GM18502 (cell line): ENCODE data around the gene SLC5A7.

Experiments
- ATAC-seq: cut with Tn5 transposase; IDR thresholded peaks from one replicate; pipeline ENCODE4 v1.9.1; 2021; ENCODE audit warnings: mild to moderate bottlenecking; ENCODE audit not compliant: unreplicated experiment, poor library complexity

SLC5A7 gene

DNA sequence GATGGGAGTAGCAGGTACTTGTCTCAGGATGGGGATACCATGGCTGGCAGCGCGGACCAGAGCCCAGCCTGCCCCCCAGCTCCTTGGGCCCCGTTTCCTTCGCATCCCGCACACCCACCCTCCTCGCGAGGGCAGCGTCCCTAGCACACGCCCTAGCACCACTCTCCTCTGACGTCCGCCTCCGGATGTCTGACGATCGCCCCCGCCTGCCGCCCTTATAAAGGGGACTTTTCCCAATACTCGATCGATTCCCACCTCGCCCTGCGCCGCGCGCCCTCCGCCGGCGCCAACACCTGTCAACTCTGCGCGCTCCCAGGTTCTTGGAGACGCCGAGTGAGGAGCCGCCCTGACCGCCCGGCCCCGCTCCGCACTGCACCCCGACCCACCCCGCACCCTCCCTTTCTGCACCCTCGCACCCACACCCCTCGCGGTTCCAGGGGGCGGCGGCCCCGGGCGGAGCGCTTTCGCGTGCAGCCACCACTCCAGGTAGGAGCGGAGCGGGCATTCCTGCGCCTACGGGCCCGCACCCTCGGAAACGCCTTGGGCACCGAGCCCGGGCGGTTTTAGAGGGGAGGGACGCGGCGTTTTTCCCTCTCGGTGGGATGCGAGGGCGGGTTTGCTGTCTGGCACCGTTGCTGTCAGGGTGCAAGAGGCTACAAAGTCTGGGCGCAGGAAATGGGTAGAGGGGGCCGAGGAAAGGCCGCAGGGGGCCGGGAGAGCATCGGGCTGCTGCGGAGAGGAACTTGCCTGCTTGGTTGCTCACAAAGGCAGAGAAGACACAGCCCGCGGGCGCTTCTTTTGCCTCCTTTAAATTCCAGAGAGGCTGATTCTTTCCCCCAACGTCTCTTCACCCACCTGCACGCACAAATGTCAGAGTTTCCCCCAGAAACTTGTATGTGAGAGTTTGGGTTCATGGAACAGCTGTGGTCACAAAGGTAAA lies at the start of gene SLC5A7:
TSS of gene SLC5A7 (plus strand) at position 247 of the 940 bp plus-strand sequence. CDS start 1,632 bp downstream, outside the sequence.
- ATAC-seq, result no peak

DNA sequence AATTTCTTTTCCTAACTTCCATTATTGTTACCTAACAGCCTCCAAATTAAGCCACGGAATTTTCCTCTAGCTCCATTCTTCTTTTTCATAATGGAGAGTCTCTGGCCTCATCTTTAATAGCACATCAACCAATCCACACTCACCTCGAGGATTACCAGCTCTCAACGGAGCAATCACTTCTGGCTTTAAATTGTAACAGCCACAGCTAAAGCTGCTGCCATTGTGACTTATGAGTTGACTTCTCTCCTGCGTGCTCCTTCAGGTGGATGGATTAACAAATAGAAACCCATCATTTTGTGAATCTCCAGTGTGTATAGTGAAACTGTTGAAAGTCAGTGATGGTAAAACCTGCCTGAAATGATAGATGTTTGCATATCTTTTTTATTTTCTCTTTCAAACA lies 24.9 kb upstream of the SLC5A7 start:
- ATAC-seq, result no peak

DNA sequence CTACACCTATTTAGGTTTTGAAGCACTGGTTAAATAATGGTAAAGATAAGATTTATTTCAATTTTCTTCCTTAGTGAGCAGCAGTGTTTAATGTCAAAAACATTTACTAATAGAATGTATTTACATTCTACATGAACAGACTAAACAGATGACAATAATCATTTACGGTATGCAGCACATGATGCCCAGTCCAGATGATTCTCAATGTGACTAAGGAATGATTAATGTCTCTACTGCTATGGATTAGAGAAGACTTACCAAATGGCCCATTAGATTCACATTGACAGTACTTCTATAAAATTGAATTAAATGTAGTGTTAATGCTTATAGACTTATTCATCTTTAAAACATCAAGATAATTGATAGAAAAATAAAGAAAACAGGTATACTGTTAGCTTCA lies 22.1 kb upstream of the SLC5A7 start:
- no peak for ATAC-seq

DNA sequence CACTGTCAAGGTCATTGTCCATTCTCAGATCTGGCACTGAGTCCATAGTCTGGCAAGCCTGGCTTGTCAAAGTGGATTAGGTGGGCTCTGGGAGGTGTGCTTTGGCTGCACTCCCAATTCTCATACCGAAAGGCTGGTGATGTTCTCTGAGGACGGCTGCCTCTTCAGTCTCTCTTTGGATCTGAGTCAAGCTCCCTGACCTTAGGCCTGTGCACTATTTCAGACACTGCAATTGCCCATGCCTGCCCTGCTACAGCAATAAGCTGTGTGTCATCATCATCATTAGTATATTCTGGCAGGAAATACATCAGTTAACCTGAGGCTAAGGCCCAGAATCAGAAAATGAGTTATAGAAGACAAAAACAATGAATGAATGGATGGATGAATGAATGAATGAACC lies 1.6 kb upstream of the SLC5A7 start:
- ATAC-seq, result no peak

DNA sequence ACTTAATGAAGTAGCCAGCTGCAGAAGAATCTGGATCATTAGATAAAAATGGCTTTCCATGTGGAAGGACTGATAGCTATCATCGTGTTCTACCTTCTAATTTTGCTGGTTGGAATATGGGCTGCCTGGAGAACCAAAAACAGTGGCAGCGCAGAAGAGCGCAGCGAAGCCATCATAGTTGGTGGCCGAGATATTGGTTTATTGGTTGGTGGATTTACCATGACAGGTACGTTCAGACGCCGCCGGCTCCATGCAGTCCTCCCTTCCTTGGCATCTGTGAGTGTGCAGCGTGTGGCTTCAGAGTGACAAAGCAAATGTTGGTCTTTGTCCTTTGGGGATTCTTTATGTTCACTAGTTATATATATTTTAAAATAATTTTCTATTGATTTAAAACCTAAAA lies 1.8 kb downstream of the SLC5A7 start:
- no peak for ATAC-seq

DNA sequence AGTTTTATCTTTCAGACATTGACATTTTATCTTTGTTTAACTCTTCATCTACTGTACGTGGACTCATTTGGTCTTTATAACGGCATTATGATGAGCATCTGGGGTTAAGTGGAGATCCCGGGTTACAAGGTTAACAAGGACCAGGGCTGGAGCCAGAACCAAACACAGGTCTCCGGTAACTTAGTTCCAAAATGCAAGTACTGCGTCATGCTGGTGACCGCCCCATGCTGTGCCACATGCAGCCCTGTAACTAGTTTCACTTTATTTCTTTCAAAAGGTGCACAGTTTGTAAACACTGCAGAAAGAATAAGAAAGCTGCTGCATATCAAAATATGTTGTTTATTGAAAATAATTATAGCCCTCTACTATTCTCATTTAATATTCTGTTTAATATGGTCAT lies 3.1 kb downstream of the SLC5A7 start:
- no peak for ATAC-seq

DNA sequence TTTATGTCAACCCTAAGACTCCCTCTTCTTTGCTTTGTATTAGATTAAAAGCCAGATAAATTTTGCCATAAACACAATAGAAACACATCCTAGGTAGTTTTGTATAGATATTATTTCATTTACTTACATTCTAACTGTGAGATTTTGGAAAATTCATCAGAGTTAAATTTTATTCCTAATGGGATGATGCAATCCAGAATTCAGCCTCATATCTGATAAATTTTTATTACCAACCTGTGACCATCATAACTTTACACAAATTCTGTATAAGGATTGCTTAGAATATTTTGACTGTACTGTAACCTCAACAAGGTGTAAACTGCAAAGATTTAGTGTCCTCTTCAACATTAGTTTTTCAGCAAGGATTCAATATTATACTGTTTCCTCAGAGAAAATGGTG lies 4.4 kb downstream of the SLC5A7 start:
- ATAC-seq, result no peak

DNA sequence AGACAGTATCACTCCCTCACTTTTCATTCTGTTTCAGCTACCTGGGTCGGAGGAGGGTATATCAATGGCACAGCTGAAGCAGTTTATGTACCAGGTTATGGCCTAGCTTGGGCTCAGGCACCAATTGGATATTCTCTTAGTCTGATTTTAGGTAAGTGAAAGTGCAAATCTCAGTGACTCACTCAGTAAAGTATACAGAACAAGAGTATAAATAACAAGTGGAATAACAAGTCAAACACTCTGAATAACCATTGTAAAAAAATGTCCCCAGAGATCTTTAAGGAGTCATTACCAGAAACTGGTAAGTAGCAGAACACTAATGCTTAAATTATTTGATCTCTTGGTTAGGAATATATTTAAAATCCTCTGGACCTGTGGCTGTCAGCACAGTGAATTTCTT lies 5.7 kb downstream of the SLC5A7 start:
- no peak for ATAC-seq

DNA sequence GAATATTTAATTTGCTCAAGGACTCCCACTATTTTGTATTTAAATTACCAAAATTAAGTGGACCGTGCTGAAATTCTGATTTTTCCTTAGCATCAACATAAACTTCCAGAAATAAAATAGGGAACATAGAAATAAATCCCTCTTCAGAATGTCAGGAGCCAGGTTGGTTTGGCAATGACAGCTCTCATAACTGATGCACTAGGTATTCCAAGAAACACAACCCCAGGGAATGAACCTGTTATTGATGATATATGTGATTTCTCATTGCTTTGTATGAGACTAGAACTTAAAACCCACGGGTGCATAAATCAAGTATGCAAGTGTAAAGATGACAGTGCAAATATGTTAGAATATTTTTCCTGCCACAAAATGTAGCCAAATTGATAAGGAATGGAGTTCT lies 12.8 kb downstream of the SLC5A7 start:
- ATAC-seq, result no peak

DNA sequence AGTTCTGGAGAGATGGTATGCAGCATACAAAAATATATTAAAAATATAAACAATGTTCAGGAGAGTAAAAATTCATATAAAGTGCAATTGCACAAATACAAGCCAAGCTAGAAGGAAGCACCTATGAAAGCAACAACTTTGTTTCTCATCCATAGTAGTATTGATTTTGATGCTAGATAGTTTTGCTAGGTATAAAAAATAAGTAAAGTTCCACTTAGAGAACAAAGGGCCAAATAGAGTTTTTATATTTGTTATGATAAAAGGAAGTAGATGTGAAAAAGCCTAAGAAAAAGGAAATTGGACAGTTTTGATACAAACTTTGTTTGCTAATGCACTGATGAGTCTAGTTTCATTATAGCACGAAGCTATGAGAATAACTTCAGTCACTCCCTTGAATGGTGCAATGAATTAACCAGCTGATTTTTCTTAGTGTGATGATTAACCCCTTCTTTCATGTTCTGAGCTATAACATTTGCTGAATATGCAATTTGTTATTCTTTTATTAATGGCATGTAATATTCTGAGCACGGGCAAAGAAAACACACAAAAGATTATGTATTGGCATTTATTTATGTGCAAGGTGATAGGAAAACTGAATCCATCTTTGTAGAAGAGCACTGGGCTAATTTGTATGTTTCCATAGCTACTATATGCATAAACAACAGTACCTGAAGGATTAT lies 24.7 kb downstream of the SLC5A7 start:
- no peak for ATAC-seq

DNA sequence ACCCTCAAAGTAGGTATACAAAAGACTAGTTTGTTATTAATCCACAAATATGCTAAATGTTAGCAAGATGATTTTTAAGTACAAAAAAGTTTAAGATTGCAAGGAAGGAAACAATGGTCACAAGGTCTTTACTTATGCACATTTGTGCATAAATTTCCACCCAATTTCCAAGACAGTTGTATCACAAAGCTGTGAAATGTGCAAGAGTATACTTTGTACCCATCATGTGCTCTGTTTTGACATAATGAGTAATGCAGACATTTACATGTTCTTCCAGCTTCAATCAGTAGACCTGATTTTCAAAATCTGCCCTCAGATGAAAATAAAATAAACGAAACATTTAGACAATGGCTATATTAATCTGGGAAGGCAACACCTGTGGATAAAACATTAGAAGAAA lies 27.0 kb downstream of the SLC5A7 start:
- no peak for ATAC-seq

DNA sequence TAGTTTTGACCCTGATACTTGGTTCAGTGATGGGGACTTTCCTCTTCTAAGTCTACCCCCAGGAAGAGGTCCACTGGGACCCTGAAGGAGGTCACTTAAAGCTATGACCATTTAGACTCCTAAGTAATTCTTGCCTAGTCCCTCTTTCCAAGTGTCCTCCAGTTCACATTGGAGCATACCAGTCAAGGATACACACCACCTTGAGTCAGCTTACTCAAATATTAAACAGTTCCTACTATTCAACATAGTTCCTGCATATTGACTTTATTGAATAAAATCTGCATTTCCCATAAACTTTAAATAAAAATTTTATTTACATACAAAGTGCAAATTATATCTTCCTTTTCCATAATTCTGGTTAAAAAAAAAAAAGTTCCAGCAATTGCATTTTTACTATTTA lies 36.3 kb downstream of the SLC5A7 start:
- ATAC-seq, result no peak

DNA sequence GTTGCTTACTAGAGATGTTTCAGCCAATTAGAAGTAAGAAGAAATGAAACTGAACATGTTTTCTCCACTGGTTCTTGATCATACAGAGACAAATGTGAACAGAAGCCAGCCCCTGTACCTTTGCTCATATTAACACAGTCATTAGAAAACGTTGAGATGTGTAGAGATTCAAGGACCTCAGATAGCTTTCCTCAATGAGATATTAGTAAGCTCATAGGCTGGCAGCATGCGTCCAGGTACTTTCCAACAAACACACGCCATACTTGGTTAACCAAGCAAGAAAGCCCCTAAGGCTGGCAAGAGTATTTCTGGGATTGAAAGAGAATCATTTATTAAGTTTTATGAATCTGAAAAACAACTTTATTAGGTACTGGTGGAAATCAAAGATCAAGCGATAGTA lies 37.5 kb downstream of the SLC5A7 start:
- ATAC-seq, result no peak

DNA sequence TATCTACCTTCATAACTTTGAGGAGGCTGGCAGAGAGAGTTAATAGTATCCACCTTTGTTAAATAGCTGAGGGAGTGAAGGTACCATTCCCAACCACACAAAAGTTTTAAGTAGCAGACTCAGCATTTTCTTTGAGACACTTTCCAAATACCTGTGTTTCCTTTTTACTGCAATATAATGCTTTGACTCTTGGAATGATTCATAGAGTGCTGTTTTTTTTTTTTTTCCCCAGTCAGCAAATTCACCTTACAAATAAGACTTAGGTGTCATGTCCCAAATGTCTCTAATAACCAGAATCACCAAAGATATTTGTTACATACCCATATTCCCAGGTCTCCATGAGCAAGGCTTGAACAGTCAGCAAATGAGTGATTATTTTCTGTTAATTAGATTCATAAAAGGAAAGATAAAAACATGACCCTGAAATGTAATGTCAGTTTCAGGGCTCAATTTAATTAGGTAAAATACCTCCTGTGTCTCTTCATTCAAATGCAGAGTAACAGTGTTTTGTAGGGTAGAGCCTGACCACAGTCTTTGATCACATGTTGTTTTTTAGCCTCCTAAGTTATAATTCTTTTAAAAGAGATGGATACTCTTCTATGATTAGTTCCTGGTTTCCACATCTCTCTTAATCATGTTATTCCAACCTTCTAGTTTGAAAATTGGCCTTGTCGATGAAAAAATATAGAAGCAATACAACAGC lies 39.9 kb downstream of the SLC5A7 start:
- no peak for ATAC-seq

DNA sequence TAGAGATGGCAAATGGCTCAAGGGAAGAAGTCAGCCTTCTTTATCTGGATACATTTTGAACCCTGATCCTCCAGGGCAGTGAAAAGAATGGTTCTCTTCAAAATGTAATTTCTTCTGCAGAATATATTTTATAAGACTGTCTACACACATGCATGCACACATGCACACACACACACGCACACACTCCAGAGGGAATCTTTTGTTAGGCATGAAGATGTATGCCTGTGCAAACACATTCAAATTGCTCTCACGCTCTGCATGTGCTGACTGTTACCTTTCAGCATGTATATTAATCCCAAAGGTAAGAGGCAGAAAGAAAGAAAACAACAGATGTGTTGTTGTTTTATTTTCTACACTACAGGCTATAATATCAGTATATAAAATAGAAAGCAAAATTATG lies 43.2 kb downstream of the SLC5A7 start:
- ATAC-seq, result no peak

DNA sequence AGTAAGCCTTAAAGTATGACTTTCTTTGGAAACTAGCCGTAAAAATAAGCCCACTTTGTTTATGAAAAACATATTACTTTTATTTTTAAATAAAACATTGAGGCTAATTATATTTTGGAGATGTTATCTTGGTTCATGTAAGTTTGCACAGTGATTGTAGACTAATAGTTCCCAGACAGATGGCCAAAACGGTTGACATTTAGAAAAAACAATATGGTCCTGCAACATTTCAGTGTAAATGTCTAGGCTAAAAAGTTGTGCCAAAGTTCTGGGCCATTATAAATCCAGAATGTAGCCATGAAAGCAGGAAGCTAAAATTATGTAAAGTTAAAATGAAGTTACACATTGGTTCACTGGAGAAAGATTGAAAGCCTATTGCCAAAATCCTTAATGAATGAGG lies 43.6 kb downstream of the SLC5A7 start:
- no peak for ATAC-seq

DNA sequence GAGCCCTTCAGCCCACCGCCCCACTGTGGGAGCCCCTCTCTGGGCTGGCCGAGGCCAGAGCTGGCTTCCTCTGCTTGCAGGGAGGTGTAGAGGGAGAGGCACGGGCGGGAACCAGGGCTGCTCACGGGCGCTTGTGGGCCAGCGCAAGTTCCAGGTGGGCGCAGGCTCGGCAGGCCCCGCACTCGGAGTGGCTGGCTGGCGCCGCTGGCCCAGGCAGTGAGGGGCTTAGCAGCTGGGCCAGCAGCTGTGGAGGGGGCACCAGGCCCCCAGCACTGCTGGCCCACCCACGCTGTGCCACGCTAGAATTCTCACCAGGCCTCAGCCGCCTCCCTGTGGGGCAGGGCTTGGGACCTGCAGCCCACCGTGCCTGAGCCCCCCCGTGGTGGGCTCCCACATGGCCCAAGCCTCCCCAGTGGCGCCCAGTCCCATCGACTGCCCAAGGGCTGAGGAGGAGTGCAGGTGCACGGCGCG lies 45.2 kb downstream of the SLC5A7 start:
- no peak for ATAC-seq

DNA sequence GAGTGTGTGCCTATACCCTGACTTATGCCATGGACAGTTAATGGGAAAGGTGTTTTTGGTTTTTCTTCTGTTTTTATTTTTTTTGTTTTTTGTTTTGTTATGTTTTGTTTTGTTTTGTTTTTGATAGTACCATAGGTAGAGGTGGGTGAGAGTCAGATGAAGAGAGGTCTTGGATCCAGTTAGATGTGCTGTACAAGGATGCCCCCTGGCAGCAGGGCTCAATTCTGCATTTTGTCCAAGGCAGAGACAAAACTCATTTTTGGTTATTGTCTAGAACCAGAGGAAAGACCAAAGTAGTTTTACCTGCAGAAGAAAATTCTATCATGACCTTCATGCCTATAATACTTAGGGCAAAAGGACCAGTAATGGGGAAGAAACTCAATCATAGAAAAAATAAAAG lies 48.5 kb downstream of the SLC5A7 start:
- no peak for ATAC-seq

DNA sequence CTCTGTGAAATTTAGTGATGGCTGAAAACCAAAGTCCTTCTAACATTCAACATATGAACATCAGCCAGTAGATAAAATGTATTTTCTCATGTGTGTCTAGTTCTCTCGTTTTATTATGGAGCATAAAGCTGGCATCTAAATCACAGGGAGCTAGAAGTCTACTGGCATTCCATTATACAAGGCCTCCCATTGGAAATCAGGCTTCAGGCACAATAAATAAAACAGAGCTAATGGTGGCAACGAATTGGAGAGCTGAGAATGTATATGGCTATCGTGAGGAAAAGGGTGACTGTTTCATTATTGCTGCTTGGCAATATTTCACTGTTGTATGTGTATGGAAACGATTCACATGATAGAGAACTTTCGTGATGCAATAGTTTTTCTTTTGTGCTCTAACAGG lies 62.4 kb downstream of the SLC5A7 start:
- no peak for ATAC-seq

DNA sequence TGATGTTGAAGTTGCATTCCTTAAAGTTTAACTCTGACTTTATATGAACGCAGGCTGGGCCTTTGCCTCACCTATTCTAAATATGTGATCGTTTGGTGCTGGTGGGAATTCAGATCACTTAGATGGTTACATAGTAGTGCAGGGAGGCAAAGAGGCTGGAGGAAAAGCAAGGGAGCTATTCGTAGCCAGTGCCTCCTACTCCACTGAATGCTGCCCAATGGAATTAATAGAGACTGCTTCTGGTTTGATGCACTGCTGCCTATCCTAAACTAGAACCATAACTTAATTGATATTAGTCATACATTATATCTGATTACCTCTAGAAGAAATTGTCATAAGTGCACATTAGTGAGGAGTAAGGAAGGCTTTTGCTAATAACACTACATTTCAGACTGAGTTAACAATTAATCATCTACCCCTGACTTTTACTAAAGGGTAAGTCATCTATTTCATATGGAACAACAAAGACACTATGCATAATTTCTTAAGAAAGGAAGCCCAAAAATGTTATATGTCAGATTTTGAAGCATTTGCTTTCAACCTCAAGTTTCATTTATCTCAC lies 72.3 kb downstream of the SLC5A7 start:
- ATAC-seq, result no peak
